ENCODE measurements around the gene OR1A1. TPM values are rescaled to one million over a fixed set of nuclear protein-coding genes. Genes with fewer than 3 reads are reported as not detected.
"Not testable (repeated sequence)": the region's sequence is repeated elsewhere in the genome, so short reads cannot be mapped to it uniquely, and the experiment has no call there.

OR1A1 gene
- total RNA-seq, 4 donors from 2014 or later = 0.23 TPM; not detected in 3

- Histone ChIP-seq H3K36me3 (no peaks in the 10 kb centered on the region), H3K4me3 (no peak overlapping the region), H3K9me3 (peaks cover 0 to under 1% (median 0%) of the 10 kb centered on the region in 3 donors), H3K27me3 (peaks cover 6% of the 10 kb centered on the region), H3K27ac (no peak overlapping the region), H3K4me1 (no peaks in the 10 kb centered on the region)
- TF ChIP-seq CTCF (IDR thresholded peaks at IDR 0.05) (no peak), EP300 (IDR thresholded peaks at IDR 0.05) (no peak), POLR2AphosphoS5 (IDR thresholded peaks at IDR 0.05) (no peak), POLR2A (IDR thresholded peaks at IDR 0.05) (no peak)
- 76 to 88% methylated on average over 2 to 3 of the region's 3 CpGs for WGBS, 2 donors (ENCODE audit: low coverage in 1 of 2)
- ATAC-seq = no peak
Measured at GRCh38 chr17:3213001-3213400, 5.5 kb downstream of the OR1A1 start.

GRCh38 chr17:3213587-3213986, 6.1 kb downstream of the OR1A1 start:
- no peaks in the 10 kb centered on the region for H3K4me1 ChIP-seq
- H3K36me3 ChIP-seq = no peaks in the 10 kb centered on the region
- no peak overlapping the region for H3K27ac ChIP-seq
- ATAC-seq = no peak
- TF ChIP-seq CTCF (IDR thresholded peaks at IDR 0.05) = no peak
- 47 to 60% methylated on average over 6 of the region's 6 CpGs for WGBS, 2 donors (ENCODE audit: low coverage in 1 of 2)
- H3K27me3 ChIP-seq = peaks cover 6% of the 10 kb centered on the region
- peaks cover 0 to 6% (median 0%) of the 10 kb centered on the region in 3 donors for H3K9me3 ChIP-seq
- no peak overlapping the region for H3K4me3 ChIP-seq

- not testable (repeated sequence) for H3K27me3 ChIP-seq, H3K9me3 ChIP-seq, H3K36me3 ChIP-seq, H3K4me3 ChIP-seq, H3K4me1 ChIP-seq, ATAC-seq, H3K27ac ChIP-seq
- 67 to 68% methylated on average over 3 of the region's 3 CpGs for WGBS, 2 donors (ENCODE audit: low coverage in 1 of 2)
Measured at GRCh38 chr17:3219978-3220377, 12.5 kb downstream of the OR1A1 start.

- 91 to 93% methylated on average over 2 of the region's 2 CpGs for WGBS, 2 donors (ENCODE audit: low coverage in 1 of 2)
- Histone ChIP-seq H3K27ac (no peak overlapping the region), H3K4me3 (no peak overlapping the region), H3K27me3 (no peaks in the 10 kb centered on the region), H3K36me3 (no peaks in the 10 kb centered on the region), H3K9me3 (peaks cover 0 to 7% (median 0%) of the 10 kb centered on the region in 3 donors), H3K4me1 (no peaks in the 10 kb centered on the region)
- TF ChIP-seq POLR2A (IDR thresholded peaks at IDR 0.05) (no peak), CTCF (IDR thresholded peaks at IDR 0.05) (no peak), POLR2AphosphoS5 (IDR thresholded peaks at IDR 0.05) (no peak), EP300 (IDR thresholded peaks at IDR 0.05) (no peak)
- no peak for ATAC-seq
Measured at GRCh38 chr17:3221850-3222249, 14.4 kb downstream of the OR1A1 start.

GRCh38 chr17:3222505-3222904, 15.0 kb downstream of the OR1A1 start:
- ATAC-seq = no peak
- H3K9me3 ChIP-seq = peaks cover 0 to 7% (median 0%) of the 10 kb centered on the region in 3 donors
- 71 to 83% methylated on average over 1 to 2 of the region's 2 CpGs for WGBS, 2 donors (ENCODE audit: low coverage in 1 of 2)
- TF ChIP-seq POLR2A (IDR thresholded peaks at IDR 0.05) (no peak), CTCF (IDR thresholded peaks at IDR 0.05) (no peak), EP300 (IDR thresholded peaks at IDR 0.05) (no peak), POLR2AphosphoS5 (IDR thresholded peaks at IDR 0.05) (no peak)
- no peak overlapping the region for H3K27ac ChIP-seq
- H3K27me3 ChIP-seq = no peaks in the 10 kb centered on the region
- H3K4me3 ChIP-seq = no peak overlapping the region
- H3K36me3 ChIP-seq = no peaks in the 10 kb centered on the region
- H3K4me1 ChIP-seq = no peaks in the 10 kb centered on the region

- not testable (repeated sequence) for H3K4me3 ChIP-seq, H3K36me3 ChIP-seq, ATAC-seq, H3K9me3 ChIP-seq, H3K4me1 ChIP-seq, H3K27me3 ChIP-seq, H3K27ac ChIP-seq
Measured at GRCh38 chr17:3224721-3225352, 17.4 kb downstream of the OR1A1 start.

GRCh38 chr17:3232300-3232699, 24.8 kb downstream of the OR1A1 start:
- not testable (repeated sequence) for H3K27ac ChIP-seq, H3K4me1 ChIP-seq, H3K27me3 ChIP-seq, H3K36me3 ChIP-seq, H3K4me3 ChIP-seq, H3K9me3 ChIP-seq, ATAC-seq
- 17 to 100% methylated on average over 1 of the region's 8 CpGs for WGBS, 2 donors (ENCODE audit: low coverage in 1 of 2)

GRCh38 chr17:3238685-3239084, 31.2 kb downstream of the OR1A1 start:
- H3K36me3 ChIP-seq, H3K4me3 ChIP-seq, H3K27me3 ChIP-seq, H3K9me3 ChIP-seq, H3K27ac ChIP-seq, H3K4me1 ChIP-seq, ATAC-seq: not testable (repeated sequence)
- 0% methylated on average over 1 of the region's 2 CpGs for WGBS, 2 donors (ENCODE audit: low coverage in 1 of 2)

- H3K9me3 ChIP-seq, ATAC-seq, H3K4me1 ChIP-seq, H3K36me3 ChIP-seq, H3K4me3 ChIP-seq, H3K27ac ChIP-seq, H3K27me3 ChIP-seq: not testable (repeated sequence)
- WGBS, 2 donors (ENCODE audit: low coverage in 1 of 2) = 80% methylated on average over 1 of the region's 1 CpG; no CpG with 5 or more reads in 1 of the 2 donors
Measured at GRCh38 chr17:3241044-3241443, 33.6 kb downstream of the OR1A1 start.

Measured in gastroesophageal sphincter (tissue), 4 donors.